WTC11 (cell line): Measurements from ENCODE around the gene DNAJC10. TPM values are rescaled to one million over a fixed set of nuclear protein-coding genes. Genes with fewer than 3 reads are reported as not detected.
A peak's percentile ranks its signal among the peaks of the same experiment; 100 is the strongest.

Source experiments
- ATAC-seq: fragments of 200-7000 bp; cut with Tn5 transposase; 2 replicates; pipeline ENCODE4 v1.10.0; 2021; ENCODE audit warnings: mild to moderate bottlenecking, moderate library complexity
- CTCF ChIA-PET: fragments of 300-600 bp; sonication (Branson Sonifier 250); formaldehyde crosslinking; loops from one replicate; lab custom pipeline; 2021; ENCODE audit warnings: antibody characterized with exemption; lab: Charles Lee
- POLR2A ChIA-PET: fragments of 350-600 bp; sonication (Branson Sonifier 250); formaldehyde crosslinking; loops from one replicate; lab custom pipeline; 2021; ENCODE audit warnings: antibody characterized with exemption; lab: Charles Lee
- DNase-seq: peaks from one replicate; pipeline ENCODE4 v3.0.0; 2021; ENCODE audit warnings: low spot score
- H3K27ac Mint-ChIP-seq: 2 replicates; pipeline ENCODE4 v1.8.0; 2021; ENCODE audit warnings: mixed read lengths
- H3K27me3 Mint-ChIP-seq: 2 replicates; pipeline ENCODE4 v1.8.0; 2021; ENCODE audit warnings: low read depth, mild to moderate bottlenecking, moderate library complexity, mixed read lengths
- H3K36me3 Mint-ChIP-seq: 2 replicates; pipeline ENCODE4 v1.8.0; 2021; ENCODE audit warnings: mixed read lengths
- H3K4me1 Mint-ChIP-seq: 2 replicates; pipeline ENCODE4 v1.8.0; 2022; ENCODE audit warnings: mixed read lengths
- H3K4me3 Mint-ChIP-seq: 2 replicates; pipeline ENCODE4 v1.8.0; 2021; ENCODE audit warnings: mild to moderate bottlenecking, moderate library complexity, mixed read lengths
- H3K9me3 Mint-ChIP-seq: 2 replicates; pipeline ENCODE4 v1.8.0; 2021; ENCODE audit warnings: mixed read lengths
- CDX4 ChIP-seq: fragments of 250-450 bp; sonication (Bioruptor Pico); IDR thresholded peaks from 2 replicates; pipeline ENCODE4 v1.9.0; 2021; ENCODE audit warnings: moderate library complexity, mild to moderate bottlenecking, inconsistent platforms, borderline replicate concordance
- CREM ChIP-seq: sonication (generic); formaldehyde crosslinking; IDR thresholded peaks from 2 replicates; pipeline ENCODE4 v1.8.1; 2022; ENCODE audit warnings: mild to moderate bottlenecking, missing genetic modification reagents, moderate library complexity
- CTCF ChIP-seq: fragments of 200-600 bp; IDR thresholded peaks from 2 replicates; pipeline ENCODE4 v1.8.0; 2022; ENCODE audit warnings: antibody characterized with exemption
- GABPB1 ChIP-seq: sonication (generic); formaldehyde crosslinking; IDR thresholded peaks from 2 replicates; pipeline ENCODE4 v1.8.1; 2023; ENCODE audit warnings: mild to moderate bottlenecking, missing genetic modification reagents
- GTF2I ChIP-seq: fragments of 250-450 bp; sonication (Bioruptor Pico); conservative IDR thresholded peaks from 2 replicates; pipeline ENCODE4 v1.4.0; 2021; ENCODE audit warnings: mild to moderate bottlenecking
- SMAD4 ChIP-seq: sonication (generic); formaldehyde crosslinking; IDR thresholded peaks from 2 replicates; pipeline ENCODE4 v1.8.0; 2022; ENCODE audit warnings: mild to moderate bottlenecking, missing genetic modification reagents
- SOX15 ChIP-seq: fragments of 250-450 bp; sonication (Bioruptor Pico); IDR thresholded peaks from 2 replicates; pipeline ENCODE4 v1.9.0; 2021; ENCODE audit warnings: mild to moderate bottlenecking
- TEAD4 ChIP-seq: sonication (generic); formaldehyde crosslinking; IDR thresholded peaks from 2 replicates; pipeline ENCODE4 v1.8.0; 2022; ENCODE audit warnings: mild to moderate bottlenecking, missing genetic modification reagents
- ZBTB21 ChIP-seq: sonication (generic); formaldehyde crosslinking; IDR thresholded peaks from 2 replicates; pipeline ENCODE4 v1.8.1; 2023; ENCODE audit warnings: mild to moderate bottlenecking, missing genetic modification reagents, borderline replicate concordance
- ZBTB43 ChIP-seq: sonication (generic); formaldehyde crosslinking; IDR thresholded peaks from 2 replicates; pipeline ENCODE4 v1.8.1; 2023; ENCODE audit warnings: mild to moderate bottlenecking, missing genetic modification reagents
- ZMAT4 ChIP-seq: fragments of 250-450 bp; sonication (Bioruptor Pico); IDR thresholded peaks from 2 replicates; pipeline ENCODE4 v1.9.0; 2021; ENCODE audit warnings: mild to moderate bottlenecking
- ZNF232 ChIP-seq: sonication (generic); formaldehyde crosslinking; IDR thresholded peaks from 2 replicates; pipeline ENCODE4 v1.8.0; 2022; ENCODE audit warnings: mild to moderate bottlenecking, missing genetic modification reagents
- ZNF263 ChIP-seq: sonication (generic); formaldehyde crosslinking; IDR thresholded peaks from 2 replicates; pipeline ENCODE4 v1.8.1; 2022; ENCODE audit warnings: low read depth, mild to moderate bottlenecking, moderate library complexity, missing genetic modification reagents
- ZNF281 ChIP-seq: sonication (generic); formaldehyde crosslinking; IDR thresholded peaks from 2 replicates; pipeline ENCODE4 v1.8.0; 2023; ENCODE audit warnings: mild to moderate bottlenecking, missing genetic modification reagents
- total RNA-seq: library from RNA; stranded (reverse); gene quantifications from 3 replicates; pipeline ENCODE4 v1.2.3, GENCODE V29; 2021

Gene DNAJC10
- total RNA-seq, 1 experiment from 2014 or later = 109 TPM

GRCh38 chr2:182706751-182707150 is 9.3 kb upstream of the DNAJC10 start:
- no peak for ATAC-seq

GRCh38 chr2:182713601-182714000 is 2.5 kb upstream of the DNAJC10 start:
- TF ChIP-seq GABPB1 (CRISPR knock-in tag) (no peak), CDX4 (CRISPR knock-in tag) (no peak), SMAD4 (CRISPR knock-in tag) (no peak), ZNF263 (CRISPR knock-in tag) (no peak), ZMAT4 (CRISPR knock-in tag) (no peak), ZNF232 (CRISPR knock-in tag) (no peak), GTF2I (CRISPR knock-in tag) (no peak)
- Mint-ChIP-seq H3K36me3 (no peaks in the 10 kb centered on the region), H3K27me3 (no peaks in the 10 kb centered on the region), H3K4me1 (no peaks in the 10 kb centered on the region; the same call in 1 of the 2 replicates), H3K9me3 (no peaks in the 10 kb centered on the region), H3K4me3 (no peak overlapping the region), H3K27ac (no peak overlapping the region)
- DNase-seq = no peak
- no peak for ATAC-seq
- ChIA-PET CTCF (interaction anchor here (1.1 kb wide), 1 partner anchor 47 kb away, joined by 3 read pairs; no protein-coding TSS in a partner anchor), POLR2A (no interaction called here)

More at GRCh38 chr2:182706751-182707150, 9.3 kb upstream of the DNAJC10 start:
- no peak overlapping the region for H3K4me3 Mint-ChIP-seq
- H3K27me3 Mint-ChIP-seq = no peaks in the 10 kb centered on the region
- TF ChIP-seq ZBTB21 (no peak), TEAD4 (CRISPR knock-in tag) (no peak), ZNF281 (CRISPR knock-in tag) (no peak), CTCF (no peak), SOX15 (CRISPR knock-in tag) (no peak)
- H3K9me3 Mint-ChIP-seq = no peaks in the 10 kb centered on the region
- POLR2A ChIA-PET = no interaction called here
- H3K36me3 Mint-ChIP-seq = no peaks in the 10 kb centered on the region
- H3K4me1 Mint-ChIP-seq = no peaks in the 10 kb centered on the region
- CTCF ChIA-PET = no interaction called here
- no peak overlapping the region for H3K27ac Mint-ChIP-seq
- DNase-seq = no peak

- Mint-ChIP-seq H3K4me3 (no peak overlapping the region), H3K36me3 (no peaks in the 10 kb centered on the region), H3K4me1 (no peaks in the 10 kb centered on the region; the same call in 1 of the 2 replicates), H3K27ac (no peak overlapping the region), H3K27me3 (no peaks in the 10 kb centered on the region), H3K9me3 (no peaks in the 10 kb centered on the region)
- ChIA-PET POLR2A (interaction anchor here (0.6 kb wide), 1 partner anchor 364 kb away, joined by 3 read pairs; no protein-coding TSS in a partner anchor), CTCF (interaction anchor here (0.7 to 1.5 kb wide), 6 partner anchors 48 to 1382 kb away, joined by 3 to 7 read pairs (median 3); no protein-coding TSS in a partner anchor)
- no peak for TF ChIP-seq ZBTB43 (CRISPR knock-in tag)
- TF ChIP-seq CREM = no peak
- TF ChIP-seq GABPB1 (CRISPR knock-in tag) = peak; percentile 97
- ATAC-seq (no peak), DNase-seq (no peak)
These were observed 751 bp upstream of the DNAJC10 start for GRCh38 chr2:182715121-182715891.
